GM19043 (cell line): ENCODE measurements around the gene ZNF396.

Experiments used
- ATAC-seq: cut with Tn5 transposase; IDR thresholded peaks from one replicate; pipeline ENCODE4 v1.9.1; 2021; ENCODE audit warnings: low read depth; ENCODE audit not compliant: unreplicated experiment

The ZNF396 gene

GRCh38 chr18:35376742-35377695, at the start of gene ZNF396:
Gene ZNF396, minus strand, starts transcription at chr18:35377337. Its CDS starts 3,045 bp downstream, at chr18:35374292.
- ATAC-seq = peak; percentile 60

DNA sequence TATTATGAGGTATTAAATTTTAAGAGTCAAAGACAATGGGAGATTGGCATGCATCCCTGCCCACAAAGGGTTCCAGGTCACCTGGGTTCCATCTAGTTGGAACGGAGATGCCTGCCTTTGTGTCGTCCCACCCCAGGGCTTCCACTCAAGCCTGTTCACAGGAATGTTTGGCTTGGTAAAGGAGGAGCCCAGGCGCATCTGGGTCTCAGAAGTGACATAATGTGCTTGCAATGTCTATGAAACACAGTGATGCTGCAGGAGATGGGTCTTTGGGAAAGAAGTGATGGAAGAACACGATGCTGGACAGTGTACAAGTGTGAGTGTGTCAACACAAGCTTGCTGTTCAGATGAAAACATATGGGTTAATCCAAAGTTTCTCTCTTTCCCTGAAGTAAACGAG, 49.6 kb upstream of the ZNF396 start:
- ATAC-seq = no peak

- ATAC-seq = no peak
Measured at GRCh38 chr18:35424356-35424755, 47.2 kb upstream of the ZNF396 start.

DNA sequence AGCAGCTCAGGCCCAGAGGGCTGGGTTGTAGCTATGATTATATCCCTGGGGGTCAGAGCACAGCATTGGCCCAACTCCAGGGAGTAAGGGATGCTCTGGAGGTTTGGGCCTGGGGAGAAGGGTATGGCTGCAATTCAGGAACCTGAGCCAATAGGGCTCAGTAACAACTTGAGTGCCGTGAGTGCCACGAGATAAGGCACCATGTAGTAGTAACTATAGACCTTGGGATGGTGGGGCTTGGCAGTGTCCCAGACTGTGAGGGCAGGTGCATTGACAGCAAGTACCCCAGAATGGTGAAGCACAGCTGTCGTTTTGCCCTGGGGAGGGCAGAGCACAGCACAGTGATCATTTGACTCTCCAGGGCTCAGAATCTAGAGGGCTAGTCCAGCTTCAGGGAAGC, 45.1 kb upstream of the ZNF396 start:
- ATAC-seq = no peak

- no peak for ATAC-seq
Measured at GRCh38 chr18:35418610-35419009, 41.5 kb upstream of the ZNF396 start.

DNA sequence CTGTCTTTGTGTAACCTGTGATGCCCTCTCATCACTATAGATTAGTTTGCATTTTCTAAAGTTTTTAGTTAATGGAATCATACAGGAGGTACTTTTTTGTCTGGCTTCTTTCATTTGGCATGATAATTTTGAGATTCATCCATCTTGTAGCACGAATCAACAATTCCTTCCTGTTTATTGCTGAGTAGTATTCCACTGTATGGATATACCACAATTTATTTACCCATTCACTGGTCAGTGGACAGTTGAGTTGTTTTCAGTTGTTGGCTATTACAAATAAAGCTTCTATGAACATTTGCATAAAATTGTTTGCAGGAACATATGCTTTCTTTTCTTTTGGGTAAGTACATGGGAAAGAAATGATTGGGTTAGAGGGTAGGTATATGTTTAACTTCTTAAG, 40.1 kb upstream of the ZNF396 start:
- no peak for ATAC-seq

GRCh38 chr18:35415511-35416073, 38.5 kb upstream of the ZNF396 start:
- no peak for ATAC-seq

DNA sequence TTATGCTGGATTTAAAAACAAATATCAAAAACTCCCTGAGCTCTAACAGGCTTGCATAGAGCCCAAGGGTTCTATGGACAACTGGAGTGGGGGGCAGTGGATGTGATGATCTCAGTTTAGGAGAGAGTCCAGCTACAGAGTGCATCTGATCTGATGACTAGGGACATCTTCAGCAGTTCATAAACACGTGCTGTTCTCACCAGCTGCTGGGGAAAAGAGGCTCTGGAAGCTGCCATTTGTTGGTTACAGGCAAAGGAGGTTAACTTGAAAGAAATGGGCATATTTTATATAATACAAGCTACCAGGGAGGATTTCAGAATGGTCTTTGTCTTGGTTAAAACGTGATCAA, 36.0 kb upstream of the ZNF396 start:
- no peak for ATAC-seq

DNA sequence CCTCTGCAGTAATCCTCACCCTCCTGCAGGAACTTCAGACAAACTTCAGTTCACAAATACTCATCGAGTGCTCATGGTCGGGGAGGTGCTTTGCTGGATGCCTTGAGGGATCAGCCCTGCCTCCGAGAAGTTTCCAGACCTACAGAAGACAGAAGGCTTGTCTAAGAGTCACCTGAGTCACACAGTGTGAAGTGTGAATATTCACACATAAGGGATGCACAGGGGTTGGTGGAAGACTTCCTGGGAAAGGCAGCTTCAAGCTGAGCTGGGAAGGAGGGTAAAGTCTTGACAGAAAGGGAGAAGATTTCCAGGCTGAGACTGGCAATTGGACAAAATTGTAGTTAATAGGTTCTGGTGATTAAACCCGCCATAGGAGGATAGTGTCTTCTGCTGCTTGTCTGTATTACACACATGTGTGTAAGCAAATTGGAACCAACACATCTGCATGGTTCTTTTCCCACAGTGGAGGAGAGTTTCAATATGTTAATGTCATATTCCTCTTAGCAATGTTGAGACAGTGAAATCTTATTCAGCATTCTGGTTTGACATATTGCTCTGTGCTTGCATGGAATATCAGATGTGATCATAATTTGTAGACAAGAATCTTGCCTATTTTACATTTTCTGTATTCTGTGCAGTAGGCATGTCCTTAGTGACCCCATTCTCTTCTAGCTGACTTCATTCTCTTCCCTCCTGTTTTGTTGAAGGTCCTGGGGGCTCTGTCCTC, 34.7 kb upstream of the ZNF396 start:
- no peak for ATAC-seq

DNA sequence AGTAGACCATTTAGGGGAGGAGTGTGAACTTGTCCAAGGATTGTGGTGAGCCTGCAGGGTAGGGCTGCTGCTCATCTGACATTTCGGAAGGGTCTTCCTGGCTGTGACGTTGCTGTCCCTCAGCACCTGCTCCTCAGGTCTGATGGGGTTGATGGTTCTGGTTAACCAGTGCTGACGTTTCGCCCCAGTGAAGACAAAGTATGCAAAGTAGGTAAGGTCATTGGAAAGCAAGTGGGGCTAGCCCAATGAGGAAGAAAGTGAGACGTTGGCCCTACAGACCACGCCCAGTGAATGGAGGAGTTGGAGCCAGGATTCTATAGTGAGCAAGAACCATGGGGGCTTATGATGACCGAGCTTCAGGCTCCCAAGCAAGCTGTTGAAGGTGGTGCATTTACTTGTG, 33.4 kb upstream of the ZNF396 start:
- ATAC-seq = peak; percentile 60

- ATAC-seq = no peak
Measured at GRCh38 chr18:35409911-35410310, 32.8 kb upstream of the ZNF396 start.

- no peak for ATAC-seq
Measured at GRCh38 chr18:35408843-35409261, 31.7 kb upstream of the ZNF396 start.

DNA sequence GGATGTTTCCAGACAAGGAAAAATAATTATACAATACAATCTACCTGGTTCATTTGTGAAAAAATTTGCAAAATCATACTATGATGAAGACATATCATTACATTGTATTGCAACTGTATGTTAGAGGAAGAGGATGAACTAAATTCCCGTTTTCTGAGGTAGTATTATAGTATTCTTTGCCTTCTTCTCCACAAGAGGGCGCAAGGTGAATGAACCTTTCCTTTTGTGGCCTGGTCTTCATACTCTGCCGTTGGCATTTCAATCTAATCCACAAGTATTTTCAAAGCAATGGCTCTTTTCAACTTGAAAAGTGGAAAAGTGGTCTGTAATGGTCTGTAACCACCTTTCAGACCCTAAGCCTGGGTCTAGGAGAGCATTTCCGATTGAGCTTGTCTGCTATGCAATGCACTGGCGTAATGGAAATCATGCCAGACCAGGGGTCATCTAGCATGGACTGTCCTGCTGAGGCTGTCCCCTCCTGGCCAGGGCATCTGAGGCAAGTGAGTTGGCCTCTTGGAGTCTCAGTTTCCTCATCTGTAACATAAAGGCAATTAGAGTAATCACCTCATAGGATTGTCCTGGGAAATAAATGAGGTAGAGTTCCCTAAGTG, 30.8 kb upstream of the ZNF396 start:
- no peak for ATAC-seq

GRCh38 chr18:35406666-35407065, 29.5 kb upstream of the ZNF396 start:
- no peak for ATAC-seq

DNA sequence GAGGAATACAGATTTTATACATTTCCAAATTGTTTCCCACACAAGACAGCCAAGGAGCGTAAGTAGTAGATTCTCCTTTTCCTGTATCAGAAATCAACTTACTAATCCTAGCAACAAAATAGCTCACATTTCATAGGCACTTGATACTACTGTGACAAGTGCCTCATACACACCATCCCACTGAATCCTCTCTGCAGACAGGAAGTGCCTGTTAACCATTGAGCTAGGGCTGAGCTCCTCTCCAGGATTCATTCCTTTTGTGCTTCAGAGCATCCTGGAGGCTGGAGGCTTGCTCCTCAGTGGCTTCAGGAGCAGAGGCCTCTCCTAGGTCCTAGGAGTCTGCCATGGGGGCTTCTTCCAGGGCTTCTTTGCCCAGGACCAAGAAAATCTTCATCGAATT, 20.8 kb upstream of the ZNF396 start:
- ATAC-seq = no peak

GRCh38 chr18:35393716-35394115, 16.6 kb upstream of the ZNF396 start:
- no peak for ATAC-seq

DNA sequence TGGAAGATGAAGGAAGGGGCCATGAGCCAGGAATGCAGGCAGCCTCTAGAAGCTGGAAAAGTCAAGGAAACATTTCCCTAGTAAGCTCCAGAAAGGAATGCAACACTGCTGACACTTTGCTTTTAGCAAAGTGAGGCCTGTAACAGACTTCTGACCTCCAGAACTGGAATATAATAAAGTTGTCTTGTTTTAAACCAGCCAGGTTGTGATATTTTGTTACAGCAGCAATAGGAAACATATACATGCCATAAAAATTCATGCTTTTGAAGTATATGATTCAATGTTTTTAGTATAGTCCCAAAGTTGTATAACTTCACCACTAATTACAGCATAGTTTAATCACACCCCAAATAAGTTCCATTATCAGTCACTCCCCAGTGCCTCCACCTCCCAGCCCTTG, 15.2 kb upstream of the ZNF396 start:
- no peak for ATAC-seq

GRCh38 chr18:35390951-35391700, 14.0 kb upstream of the ZNF396 start:
- no peak for ATAC-seq

- ATAC-seq = no peak
Measured at GRCh38 chr18:35389095-35389618, 12.0 kb upstream of the ZNF396 start.

DNA sequence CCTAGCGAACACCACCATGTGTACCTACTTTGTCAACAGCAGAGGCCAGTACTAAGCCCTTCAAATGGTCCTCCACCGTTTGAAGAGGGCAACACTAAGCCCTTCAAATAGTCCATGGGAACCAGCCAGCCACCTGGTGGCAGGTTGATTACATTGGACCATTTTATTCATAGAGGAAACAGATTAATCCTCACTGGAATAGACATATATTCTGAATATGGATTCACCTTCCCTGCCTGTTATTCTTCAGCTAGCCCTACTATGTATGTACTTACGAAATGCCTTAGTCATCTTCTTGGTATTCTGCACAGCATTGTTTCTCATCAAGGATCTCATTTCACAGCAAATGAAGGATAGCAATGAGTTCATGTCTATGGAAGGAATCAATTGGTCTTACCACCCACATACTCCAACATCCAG, 10.0 kb upstream of the ZNF396 start:
- peak; percentile 10 for ATAC-seq
